Caco-2 (cell line): ENCODE measurements around the gene SEMA3C. TPM values are rescaled to one million over a fixed set of nuclear protein-coding genes. Genes with fewer than 3 reads are reported as not detected.

ENCODE experiments used
- BruUV-seq: library from RNA; stranded (reverse); fragments of 400-500 nt; replicated peaks from 2 replicates; lab custom pipeline; 2021; lab: Mats Ljungman, UMichigan
- CTCF ChIA-PET: fragments of 300-600 bp; sonication (Branson Sonifier 250); formaldehyde crosslinking; loops from one replicate; lab custom pipeline; 2022; ENCODE audit warnings: antibody characterized with exemption; lab: Charles Lee
- POLR2A ChIA-PET: fragments of 300-600 bp; sonication (Branson Sonifier 250); formaldehyde crosslinking; loops from one replicate; lab custom pipeline; 2022; ENCODE audit warnings: antibody characterized with exemption; lab: Charles Lee
- DNase-seq, 2 experiments: peaks; one replicate each; pipeline versions ENCODE4 v3.0.0 to v3.0.0-alpha.2; 2020 to 2022
- H3K27me3 ChIP-seq: replicated peaks from 2 replicates; pipeline ENCODE4 v1.6.0; 2011; ENCODE audit warnings: low read length; ENCODE audit not compliant: control insufficient read depth, insufficient read depth
- H3K36me3 ChIP-seq: 2 replicates; pipeline ENCODE4 v1.5.1; 2011; ENCODE audit warnings: low read length; ENCODE audit not compliant: control insufficient read depth, insufficient read depth
- H3K4me1 ChIP-seq: fragments of 250-450 bp; sonication (Bioruptor Pico); 2 replicates; pipeline ENCODE4 v1.5.1; 2020; ENCODE audit warnings: mild to moderate bottlenecking
- H3K4me3 ChIP-seq: 2 replicates; pipeline ENCODE4 v1.5.1; 2011; ENCODE audit warnings: low read depth, mild to moderate bottlenecking, control low read depth, low read length
- H3K9me3 ChIP-seq: fragments of 250-450 bp; sonication (Bioruptor Pico); 2 replicates; pipeline ENCODE4 v1.5.1; 2020; ENCODE audit warnings: mild to moderate bottlenecking, moderate library complexity
- H3K27ac Mint-ChIP-seq: one replicate; pipeline ENCODE4 v1.8.0; 2022; ENCODE audit warnings: mixed read lengths; ENCODE audit not compliant: unreplicated experiment
- H3K27me3 Mint-ChIP-seq: one replicate; pipeline ENCODE4 v1.8.0; 2022; ENCODE audit warnings: mixed read lengths; ENCODE audit not compliant: insufficient read depth, unreplicated experiment
- H3K36me3 Mint-ChIP-seq: one replicate; pipeline ENCODE4 v1.8.0; 2022; ENCODE audit warnings: mild to moderate bottlenecking, mixed read lengths; ENCODE audit not compliant: insufficient read depth, unreplicated experiment
- H3K4me1 Mint-ChIP-seq: one replicate; pipeline ENCODE4 v1.8.0; 2022; ENCODE audit warnings: low read depth, mixed read lengths; ENCODE audit not compliant: unreplicated experiment
- H3K4me3 Mint-ChIP-seq: one replicate; pipeline ENCODE4 v1.8.0; 2022; ENCODE audit warnings: mild to moderate bottlenecking, moderate library complexity, mixed read lengths; ENCODE audit not compliant: unreplicated experiment
- H3K9me3 Mint-ChIP-seq: one replicate; pipeline ENCODE4 v1.8.0; 2022; ENCODE audit warnings: mixed read lengths; ENCODE audit not compliant: unreplicated experiment
- intact Hi-C: fragments of 100-400 bp; cut with micrococcal nuclease; formaldehyde crosslinking; loops from one replicate; pipeline ENCODE4 v1.10.0; 2022; ENCODE audit not compliant: unreplicated experiment
- total RNA-seq: library from RNA; stranded (reverse); gene quantifications from 2 replicates; pipeline ENCODE4 v1.2.3, GENCODE V29; 2022
- TF ChIP-seq, protein P1 (sequence below), 2 experiments: fragments of 200-600 bp in 1 of 2; IDR thresholded peaks; 1 replicate in 1 of 2; 2 replicates in 1 of 2; pipeline versions ENCODE4 v1.5.1 to v1.8.0; 2011 to 2022; ENCODE audit warnings: antibody characterized with exemption in 1 of 2, control low read depth in 1 of 2, inconsistent platforms in 1 of 2, low read depth in 1 of 2, low read length in 1 of 2, mild to moderate bottlenecking in 1 of 2, moderate library complexity in 1 of 2; ENCODE audit not compliant: insufficient read depth in 1 of 2, severe bottlenecking in 1 of 2, unreplicated experiment in 1 of 2

SEMA3C gene
- total RNA-seq, 1 experiment from 2014 or later = 25.8 TPM

DNA sequence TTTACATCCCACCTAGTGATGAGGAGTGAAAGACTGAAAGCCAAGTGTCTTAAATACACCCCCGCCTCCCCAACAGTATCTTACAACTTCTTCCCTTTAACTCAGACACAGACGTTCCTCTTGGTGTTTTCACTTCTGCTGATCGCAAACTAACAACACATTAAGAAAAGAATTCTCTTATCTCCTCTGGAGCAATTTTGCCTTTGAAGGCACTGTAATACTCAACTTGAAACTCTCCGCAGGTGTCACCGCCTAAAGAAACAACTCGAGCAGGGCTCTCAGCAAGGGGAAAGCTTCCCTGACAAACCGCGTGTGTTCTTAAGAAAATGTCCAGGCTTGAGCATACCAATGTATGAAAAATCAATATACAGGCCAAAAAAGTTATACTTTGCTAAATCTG, 452 bp downstream of the SEMA3C start:
- H3K9me3 Mint-ChIP-seq = no peaks in the 10 kb centered on the region
- ChIA-PET POLR2A (interaction anchor here (0.6 to 1.3 kb wide), 6 partner anchors 24 to 561 kb away, joined by 3 to 14 read pairs (median 8); no protein-coding TSS in a partner anchor), CTCF (interaction anchor here (0.5 to 1.8 kb wide), 10 partner anchors 9 to 552 kb away, joined by 3 to 12 read pairs (median 4); no protein-coding TSS in a partner anchor)
- H3K27ac Mint-ChIP-seq = peak overlapping the region; percentile 89
- Histone ChIP-seq H3K9me3 (no peaks in the 10 kb centered on the region), H3K27me3 (no peaks in the 10 kb centered on the region), H3K4me1 (peaks cover 26% of the 10 kb centered on the region), H3K36me3 (no peaks in the 10 kb centered on the region), H3K4me3 (peak overlapping the region; percentile 80)
- H3K4me3 Mint-ChIP-seq = peak overlapping the region; percentile 83
- no TSS peak for BruUV-seq
- H3K36me3 Mint-ChIP-seq = peaks cover 23% of the 10 kb centered on the region
- no peaks in the 10 kb centered on the region for H3K27me3 Mint-ChIP-seq
- peaks cover 14% of the 10 kb centered on the region for H3K4me1 Mint-ChIP-seq
- peak in 1 of 2 experiments; percentile 29 for DNase-seq
- TF ChIP-seq, protein P1, sequence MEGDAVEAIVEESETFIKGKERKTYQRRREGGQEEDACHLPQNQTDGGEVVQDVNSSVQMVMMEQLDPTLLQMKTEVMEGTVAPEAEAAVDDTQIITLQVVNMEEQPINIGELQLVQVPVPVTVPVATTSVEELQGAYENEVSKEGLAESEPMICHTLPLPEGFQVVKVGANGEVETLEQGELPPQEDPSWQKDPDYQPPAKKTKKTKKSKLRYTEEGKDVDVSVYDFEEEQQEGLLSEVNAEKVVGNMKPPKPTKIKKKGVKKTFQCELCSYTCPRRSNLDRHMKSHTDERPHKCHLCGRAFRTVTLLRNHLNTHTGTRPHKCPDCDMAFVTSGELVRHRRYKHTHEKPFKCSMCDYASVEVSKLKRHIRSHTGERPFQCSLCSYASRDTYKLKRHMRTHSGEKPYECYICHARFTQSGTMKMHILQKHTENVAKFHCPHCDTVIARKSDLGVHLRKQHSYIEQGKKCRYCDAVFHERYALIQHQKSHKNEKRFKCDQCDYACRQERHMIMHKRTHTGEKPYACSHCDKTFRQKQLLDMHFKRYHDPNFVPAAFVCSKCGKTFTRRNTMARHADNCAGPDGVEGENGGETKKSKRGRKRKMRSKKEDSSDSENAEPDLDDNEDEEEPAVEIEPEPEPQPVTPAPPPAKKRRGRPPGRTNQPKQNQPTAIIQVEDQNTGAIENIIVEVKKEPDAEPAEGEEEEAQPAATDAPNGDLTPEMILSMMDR (IDR thresholded peaks at IDR 0.05; ENCODE audit: insufficient read depth in 1 of 2, low read depth in 1 of 2, low read length in 1 of 2, severe bottlenecking in 1 of 2, unreplicated experiment in 1 of 2) = no peak
- intact Hi-C loops = loop anchor here (1.0 kb wide), 2 partner anchors 35 to 219 kb away; no protein-coding TSS in a partner anchor

DNA sequence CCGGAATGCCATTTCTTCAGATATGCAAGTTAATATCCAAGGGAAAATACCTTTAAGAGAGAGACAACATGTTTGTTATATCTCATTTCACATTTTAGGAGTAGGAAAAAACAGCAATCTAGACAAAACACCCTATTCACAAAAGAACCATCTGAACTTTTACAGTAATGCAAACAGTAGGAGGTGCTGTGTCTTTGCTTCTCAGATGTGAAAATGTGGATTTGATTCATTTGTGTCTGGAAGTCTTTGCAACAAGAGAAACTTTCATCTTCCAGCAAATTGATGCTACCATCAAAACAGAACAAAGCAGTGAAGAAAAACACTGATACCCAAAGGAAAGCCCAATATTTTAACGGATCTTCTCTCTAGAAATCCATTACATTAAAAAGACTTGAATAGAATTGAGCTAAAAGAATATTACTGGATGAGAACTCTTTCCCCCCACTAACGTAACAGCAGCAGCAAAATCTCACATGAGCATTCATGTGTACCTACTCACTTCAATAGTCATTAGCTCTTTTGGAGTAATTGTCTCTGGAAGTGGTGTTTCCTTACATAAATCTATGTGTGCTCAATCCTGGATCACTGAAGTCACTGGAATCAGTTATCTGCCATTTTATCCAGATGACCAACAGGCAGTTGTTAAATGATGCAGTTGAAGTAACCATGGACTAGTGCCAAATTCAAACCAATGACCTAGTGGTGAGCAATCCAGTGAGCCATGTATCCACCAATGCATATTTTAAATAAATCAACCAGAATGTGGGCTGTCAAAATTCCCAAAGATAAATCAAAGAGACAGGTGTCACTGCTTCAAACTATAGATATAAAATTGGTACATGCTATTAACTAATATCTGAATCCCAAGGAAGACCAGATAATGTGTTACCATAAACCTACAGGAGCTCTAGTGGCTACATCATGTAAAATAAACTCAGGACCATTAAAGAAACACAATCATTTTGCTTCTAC, 1.8 kb downstream of the SEMA3C start:
- H3K27me3 Mint-ChIP-seq = no peaks in the 10 kb centered on the region
- peak overlapping the region; percentile 83 for H3K4me3 Mint-ChIP-seq
- peaks cover 23% of the 10 kb centered on the region for H3K36me3 Mint-ChIP-seq
- Histone ChIP-seq H3K36me3 (no peaks in the 10 kb centered on the region), H3K27me3 (no peaks in the 10 kb centered on the region), H3K9me3 (no peaks in the 10 kb centered on the region), H3K4me1 (peaks cover 18% of the 10 kb centered on the region), H3K4me3 (peak overlapping the region; percentile 80)
- H3K4me1 Mint-ChIP-seq = peaks cover 9% of the 10 kb centered on the region
- no peak overlapping the region for H3K27ac Mint-ChIP-seq
- intact Hi-C loops = no loop called here
- BruUV-seq = no TSS peak
- TF ChIP-seq, protein P1 (IDR thresholded peaks at IDR 0.05; ENCODE audit: insufficient read depth in 1 of 2, low read depth in 1 of 2, low read length in 1 of 2, severe bottlenecking in 1 of 2, unreplicated experiment in 1 of 2) = peak; percentile 15 to 28
- H3K9me3 Mint-ChIP-seq = no peaks in the 10 kb centered on the region
- CTCF ChIA-PET = interaction anchor here (1.2 kb wide), 1 partner anchor 553 kb away, joined by 3 read pairs; no protein-coding TSS in a partner anchor
- DNase-seq = no peak
- POLR2A ChIA-PET = no interaction called here

DNA sequence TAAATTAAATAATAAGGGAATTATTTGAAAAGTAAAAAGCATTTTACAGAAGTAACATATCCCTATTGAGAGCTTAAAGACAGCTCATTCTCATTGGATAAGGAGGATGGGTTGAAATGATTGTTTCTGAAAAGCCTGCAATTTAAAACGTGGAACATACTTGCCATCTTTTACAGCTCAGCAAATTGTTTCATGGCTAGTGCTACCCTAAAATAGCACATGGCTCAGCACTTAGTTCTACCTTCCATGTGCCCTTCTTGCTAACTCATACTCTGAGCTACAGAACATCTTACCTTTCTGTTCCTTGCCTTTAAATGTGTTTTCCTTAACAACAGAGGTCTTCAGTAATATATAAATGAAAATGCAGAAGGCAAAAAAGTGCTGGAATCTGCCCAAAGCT, 8.6 kb downstream of the SEMA3C start:
- Histone ChIP-seq H3K4me3 (no peak overlapping the region), H3K27me3 (no peaks in the 10 kb centered on the region), H3K36me3 (no peaks in the 10 kb centered on the region), H3K4me1 (no peaks in the 10 kb centered on the region), H3K9me3 (no peaks in the 10 kb centered on the region)
- Mint-ChIP-seq H3K4me1 (no peaks in the 10 kb centered on the region), H3K27ac (no peak overlapping the region), H3K27me3 (no peaks in the 10 kb centered on the region), H3K36me3 (peaks cover 5% of the 10 kb centered on the region), H3K4me3 (no peak overlapping the region), H3K9me3 (no peaks in the 10 kb centered on the region)
- intact Hi-C loops = no loop called here
- BruUV-seq = no TSS peak
- CTCF ChIA-PET = interaction anchor here (0.8 kb wide), 1 partner anchor 9 kb away, joined by 8 read pairs; the partner anchor contains the start of gene SEMA3C
- TF ChIP-seq, protein P1 (IDR thresholded peaks at IDR 0.05; ENCODE audit: insufficient read depth in 1 of 2, low read depth in 1 of 2, low read length in 1 of 2, severe bottlenecking in 1 of 2, unreplicated experiment in 1 of 2) = no peak
- POLR2A ChIA-PET = no interaction called here
- DNase-seq = no peak
